ENCODE results near the gene TMEM185A.
"Not testable (repeated sequence)": the region's sequence is repeated elsewhere in the genome, so short reads cannot be mapped to it uniquely, and the experiment has no call there.

The TMEM185A gene

DNA sequence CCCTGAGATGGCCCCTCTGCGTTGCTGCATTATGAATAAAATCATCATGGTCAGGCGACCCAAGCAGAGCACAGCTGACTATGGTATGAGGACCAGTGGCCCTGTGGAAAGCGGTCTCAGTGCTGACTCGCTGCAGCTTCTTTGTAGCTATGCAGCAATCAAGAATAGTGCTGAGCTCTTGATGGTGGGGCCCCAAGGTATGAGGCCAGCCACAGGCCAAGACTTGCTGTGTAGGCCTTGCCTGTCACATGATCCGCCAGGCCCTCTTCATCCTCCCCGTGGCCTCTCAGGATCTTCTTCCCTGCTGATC lies 79.7 kb downstream of the TMEM185A start:
- not testable (repeated sequence) for DNase-seq (ENCODE audit: low read depth in 2 of 2)

DNA sequence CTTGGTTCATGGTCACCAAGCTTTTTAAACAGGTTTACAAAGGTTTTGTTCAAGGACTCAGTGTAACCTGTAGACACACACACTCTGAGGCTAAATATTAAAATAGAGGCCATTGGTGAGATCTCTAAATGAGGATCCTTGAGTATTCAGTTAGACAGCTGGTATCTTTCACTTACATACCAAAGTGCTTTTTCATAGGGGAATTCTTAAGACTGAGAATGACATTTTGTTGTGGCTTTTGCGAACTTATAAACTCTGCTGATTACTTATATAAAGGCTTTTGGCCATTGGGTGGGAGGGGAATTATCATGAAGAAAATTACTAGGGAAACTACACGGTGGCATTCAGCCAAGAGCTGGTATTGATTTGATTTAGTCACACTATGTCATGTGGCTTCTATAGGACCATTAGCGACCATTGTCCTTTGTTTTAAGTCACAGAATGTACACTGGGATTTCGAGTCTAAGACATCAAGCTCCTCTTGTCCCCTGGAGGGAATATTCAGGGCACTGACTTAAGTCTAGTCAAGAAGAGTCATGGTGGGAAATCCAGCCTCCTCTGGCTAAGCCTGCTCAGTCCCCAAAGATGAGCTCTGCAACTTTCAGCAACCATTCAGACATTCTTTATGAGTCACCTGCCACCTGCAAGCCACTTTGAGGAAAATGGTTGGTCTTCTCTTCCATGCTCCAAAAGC lies 80.2 kb downstream of the TMEM185A start:
- DNase-seq (ENCODE audit: low read depth in 2 of 2) = not testable (repeated sequence)

DNA sequence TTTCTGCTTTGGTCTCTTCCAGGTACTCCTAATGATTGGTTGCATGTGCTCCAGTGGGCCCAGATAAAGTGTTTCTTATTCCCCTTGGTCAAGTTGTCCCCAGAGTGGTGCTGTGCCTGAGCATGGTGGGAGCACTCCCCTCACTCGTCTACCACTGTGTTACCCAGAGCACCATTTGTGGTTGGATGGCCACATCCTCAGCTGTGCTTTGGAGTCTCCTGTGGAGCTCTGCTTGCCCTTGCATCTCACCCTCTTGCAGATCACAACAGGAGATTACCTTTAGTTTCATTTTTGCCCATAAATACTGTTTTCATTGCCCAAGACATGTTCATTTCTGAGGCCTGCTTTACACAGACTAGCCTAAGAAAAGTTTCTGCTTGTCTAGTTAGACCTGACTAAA lies 81.1 kb downstream of the TMEM185A start:
- DNase-seq (ENCODE audit: low read depth in 2 of 2) = not testable (repeated sequence)

DNA sequence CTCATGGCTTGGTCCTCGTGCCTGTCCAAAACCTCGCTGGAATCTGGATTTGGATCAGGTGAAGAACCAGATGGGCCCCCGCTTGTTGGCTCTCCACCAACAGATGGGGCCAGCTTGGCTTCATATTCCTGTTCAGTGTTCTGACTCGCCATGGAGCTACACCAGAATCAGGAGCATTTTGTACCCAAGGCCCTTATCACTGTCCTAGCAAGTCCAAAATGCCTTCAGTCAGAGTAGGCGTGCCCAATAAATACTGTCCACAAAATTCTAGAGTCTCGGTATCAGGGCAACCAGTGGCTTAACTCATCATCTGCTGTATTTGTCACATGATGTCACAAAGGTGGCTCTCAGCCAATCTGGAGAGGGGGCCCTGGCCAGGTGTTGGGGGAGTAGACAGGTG lies 81.9 kb downstream of the TMEM185A start, which contains the start of gene HSFX3:
HSFX3 (minus strand) TSS at position 224 of the 400 bp plus-strand sequence; CDS start at position 152, 72 bp downstream.
- not testable (repeated sequence) for DNase-seq (ENCODE audit: low read depth in 2 of 2)

DNA sequence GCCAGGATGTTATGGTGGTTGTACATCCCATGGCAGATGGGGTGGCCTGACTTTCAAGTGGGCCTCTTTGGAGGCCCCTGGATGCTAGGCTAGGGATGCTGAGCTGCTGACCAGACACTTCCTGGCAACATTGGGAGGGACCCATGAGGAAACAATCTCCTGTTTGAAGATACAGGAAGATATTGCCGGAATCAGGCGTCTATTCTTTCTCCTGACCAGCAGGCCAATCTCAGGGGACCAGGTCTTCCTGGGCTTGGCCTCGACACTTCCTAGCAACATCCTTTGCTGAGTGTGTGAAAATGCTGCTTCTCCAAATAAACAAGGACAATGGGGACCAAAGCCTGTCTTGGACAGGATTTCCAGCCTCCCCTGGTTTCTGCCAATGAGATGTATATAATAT lies 83.8 kb downstream of the TMEM185A start:
- not testable (repeated sequence) for DNase-seq (ENCODE audit: low read depth in 2 of 2)

DNA sequence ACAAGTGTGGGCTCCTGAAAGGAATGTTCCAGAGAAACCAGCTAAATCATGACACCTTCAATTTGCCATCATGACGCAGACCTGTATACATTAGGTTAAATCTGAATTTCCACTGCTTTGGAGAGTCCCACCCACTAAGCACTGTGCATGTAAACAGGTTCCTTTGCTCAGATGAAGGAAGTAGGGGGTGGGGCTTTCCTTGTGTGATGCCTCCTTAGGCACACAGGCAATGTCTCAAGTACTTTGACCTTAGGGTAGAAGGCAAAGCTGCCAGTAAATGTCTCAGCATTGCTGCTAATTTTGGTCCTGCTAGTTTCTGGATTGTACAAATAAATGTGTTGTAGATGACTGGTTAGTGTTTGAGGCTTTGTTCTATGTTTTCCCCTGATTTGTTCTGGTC lies 84.6 kb downstream of the TMEM185A start:
- not testable (repeated sequence) for DNase-seq (ENCODE audit: low read depth in 2 of 2)
